ENCODE results near the gene EMID1. TPM values are rescaled to one million over a fixed set of nuclear protein-coding genes. Genes with fewer than 3 reads are reported as not detected.

The EMID1 gene
- total RNA-seq, 1 donor from 2014 or later, result 0.64 TPM

DNA sequence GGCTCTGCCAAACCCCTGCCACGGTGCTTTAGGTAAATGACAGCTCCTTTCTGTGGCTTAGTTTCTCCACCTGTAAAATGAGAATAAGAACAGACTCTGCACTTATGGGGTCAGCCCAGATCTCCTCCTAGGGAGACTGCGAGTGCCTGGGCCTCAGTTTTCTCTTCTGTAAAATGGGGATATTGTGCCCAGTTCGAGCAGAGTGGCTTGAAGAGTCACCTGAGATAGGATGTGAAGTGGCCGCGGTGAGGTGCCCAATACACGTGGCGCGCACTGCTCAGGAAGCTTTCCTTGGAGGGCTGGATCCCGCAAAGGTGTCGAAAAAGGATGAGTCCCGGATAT lies 473 bp upstream of the EMID1 start:
- Histone ChIP-seq H3K27ac (no peak overlapping the region), H3K4me3 (peak overlapping the region; percentile 59 to 64), H3K9me3 (no peaks in the 10 kb centered on the region), H3K27me3 (no peaks in the 10 kb centered on the region), H3K36me3 (no peaks in the 10 kb centered on the region), H3K4me1 (no peaks in the 10 kb centered on the region)
- intact Hi-C loops (cut with DNase I), result no loop called here
- TF ChIP-seq, protein P1, sequence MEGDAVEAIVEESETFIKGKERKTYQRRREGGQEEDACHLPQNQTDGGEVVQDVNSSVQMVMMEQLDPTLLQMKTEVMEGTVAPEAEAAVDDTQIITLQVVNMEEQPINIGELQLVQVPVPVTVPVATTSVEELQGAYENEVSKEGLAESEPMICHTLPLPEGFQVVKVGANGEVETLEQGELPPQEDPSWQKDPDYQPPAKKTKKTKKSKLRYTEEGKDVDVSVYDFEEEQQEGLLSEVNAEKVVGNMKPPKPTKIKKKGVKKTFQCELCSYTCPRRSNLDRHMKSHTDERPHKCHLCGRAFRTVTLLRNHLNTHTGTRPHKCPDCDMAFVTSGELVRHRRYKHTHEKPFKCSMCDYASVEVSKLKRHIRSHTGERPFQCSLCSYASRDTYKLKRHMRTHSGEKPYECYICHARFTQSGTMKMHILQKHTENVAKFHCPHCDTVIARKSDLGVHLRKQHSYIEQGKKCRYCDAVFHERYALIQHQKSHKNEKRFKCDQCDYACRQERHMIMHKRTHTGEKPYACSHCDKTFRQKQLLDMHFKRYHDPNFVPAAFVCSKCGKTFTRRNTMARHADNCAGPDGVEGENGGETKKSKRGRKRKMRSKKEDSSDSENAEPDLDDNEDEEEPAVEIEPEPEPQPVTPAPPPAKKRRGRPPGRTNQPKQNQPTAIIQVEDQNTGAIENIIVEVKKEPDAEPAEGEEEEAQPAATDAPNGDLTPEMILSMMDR (IDR thresholded peaks at IDR 0.05), result no peak
- DNase-seq (ENCODE audit: low spot score in 2 of 2), result no peak

DNA sequence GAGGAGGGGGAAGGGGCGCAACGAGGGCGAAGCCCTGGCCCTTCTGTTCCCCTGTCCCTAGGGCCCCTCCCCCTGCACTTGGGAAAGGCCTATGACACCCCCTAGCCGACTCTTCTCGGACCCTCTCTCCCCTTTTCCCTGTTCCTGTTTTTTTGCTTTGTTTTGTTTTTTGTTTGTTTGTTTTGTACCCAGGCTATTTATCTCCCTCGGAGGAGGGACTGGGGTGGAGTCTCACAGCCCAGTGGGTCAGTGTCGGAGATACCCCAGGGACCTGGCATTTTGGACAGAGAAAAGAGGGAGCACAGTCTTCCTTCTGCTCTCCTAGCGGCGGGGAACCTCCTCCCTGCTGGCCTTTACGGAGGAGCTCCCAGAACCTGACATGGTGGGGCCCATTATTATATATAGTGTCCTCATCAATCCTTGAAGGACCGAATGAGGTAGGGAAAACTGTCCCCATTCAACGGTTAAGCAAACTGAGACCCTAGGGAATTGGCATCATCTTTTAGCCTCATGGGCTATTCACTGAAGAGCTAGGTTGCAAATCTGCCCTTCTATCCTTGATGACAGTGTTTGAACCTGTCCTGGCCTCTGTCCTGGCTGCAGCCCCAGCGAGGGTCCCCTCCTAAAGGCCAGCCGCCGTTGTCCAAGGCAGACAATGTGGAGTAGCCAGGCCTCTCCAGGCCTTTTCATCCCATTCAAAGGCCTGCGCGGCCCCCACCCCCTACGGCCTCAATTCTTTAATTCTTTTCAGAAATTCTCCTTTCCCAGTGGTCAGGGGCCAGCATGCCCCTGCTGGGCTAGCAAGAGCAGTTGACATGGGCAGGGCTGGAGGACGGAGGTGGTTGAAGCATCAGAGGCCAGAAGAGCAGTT lies 911 bp downstream of the EMID1 start:
- Histone ChIP-seq H3K27me3 (no peaks in the 10 kb centered on the region), H3K36me3 (no peaks in the 10 kb centered on the region), H3K4me3 (peak overlapping the region; percentile 59 to 64), H3K9me3 (no peaks in the 10 kb centered on the region), H3K27ac (no peak overlapping the region), H3K4me1 (no peaks in the 10 kb centered on the region)
- intact Hi-C loops (cut with DNase I), result no loop called here
- TF ChIP-seq, protein P1 (IDR thresholded peaks at IDR 0.05), result no peak
- no peak for DNase-seq (ENCODE audit: low spot score in 2 of 2)

DNA sequence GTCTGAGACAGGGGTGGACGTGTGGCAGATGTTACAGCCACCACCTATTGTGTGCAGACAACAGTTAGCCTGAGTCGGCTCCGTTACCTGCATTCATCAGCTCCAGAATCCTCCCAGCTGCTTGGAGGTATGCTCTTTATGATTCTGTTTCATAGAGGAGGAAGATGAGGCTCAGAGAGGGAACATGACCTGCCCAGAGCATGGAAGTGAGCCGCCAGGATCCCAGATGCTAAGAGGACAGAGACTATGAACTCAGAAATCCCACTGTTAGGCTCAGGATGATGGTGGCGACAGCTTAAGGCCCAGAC lies 1.5 kb downstream of the EMID1 start:
- H3K9me3 ChIP-seq, result no peaks in the 10 kb centered on the region
- H3K36me3 ChIP-seq, result no peaks in the 10 kb centered on the region
- H3K27ac ChIP-seq, result no peak overlapping the region
- no peak overlapping the region for H3K4me3 ChIP-seq
- no peak for DNase-seq (ENCODE audit: low spot score in 2 of 2)
- intact Hi-C loops (cut with DNase I), result no loop called here
- no peaks in the 10 kb centered on the region for H3K27me3 ChIP-seq
- H3K4me1 ChIP-seq, result no peaks in the 10 kb centered on the region
- TF ChIP-seq, protein P1 (IDR thresholded peaks at IDR 0.05), result no peak

DNA sequence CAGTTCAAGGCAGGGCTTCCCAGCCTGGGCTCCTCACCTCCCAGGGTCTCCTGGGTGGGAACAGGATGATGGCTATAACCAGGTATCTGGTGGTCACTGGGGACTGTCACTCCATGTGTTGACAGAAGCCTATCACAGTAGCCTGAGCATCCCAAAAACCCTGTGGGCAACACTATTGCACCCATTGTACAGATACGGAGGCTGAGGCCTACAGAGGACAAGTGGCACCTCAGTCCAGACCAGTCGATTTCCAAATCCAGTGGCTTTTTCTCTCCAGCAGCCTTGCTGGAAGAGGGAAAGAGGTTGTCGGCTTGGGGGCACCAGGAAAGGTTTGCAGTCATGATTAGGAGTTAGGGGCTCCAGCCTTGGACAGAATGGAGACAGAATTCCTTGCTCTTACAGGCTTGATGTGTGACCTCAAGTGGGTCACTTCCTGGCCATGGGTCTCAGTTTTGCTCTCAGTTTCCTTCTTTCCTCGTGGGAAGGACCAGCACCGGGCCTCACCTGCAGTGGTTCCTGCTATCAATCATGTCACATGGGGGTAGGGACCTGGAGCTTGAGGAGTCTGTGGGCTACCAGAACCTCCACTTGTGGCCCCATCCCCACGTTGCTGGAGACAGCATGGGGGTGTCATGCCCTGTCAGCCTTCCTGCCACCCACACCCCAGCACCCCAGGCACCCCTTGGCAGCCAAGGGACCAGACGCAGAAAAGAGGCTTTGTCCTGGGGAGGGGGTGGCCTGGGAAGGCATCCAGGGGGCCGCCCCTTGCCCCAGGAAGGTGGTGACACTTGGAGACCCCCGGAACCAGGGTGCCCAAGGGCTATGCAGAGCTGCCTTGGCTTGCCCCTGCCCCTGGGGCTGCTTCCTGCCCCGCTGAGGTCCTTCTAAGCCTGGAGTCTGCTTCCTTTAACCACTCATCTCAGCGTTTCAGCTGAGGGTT lies 2.1 kb downstream of the EMID1 start:
- no peaks in the 10 kb centered on the region for H3K36me3 ChIP-seq
- no peaks in the 10 kb centered on the region for H3K27me3 ChIP-seq
- no peaks in the 10 kb centered on the region for H3K4me1 ChIP-seq
- intact Hi-C loops (cut with DNase I), result no loop called here
- no peak overlapping the region for H3K4me3 ChIP-seq
- no peaks in the 10 kb centered on the region for H3K9me3 ChIP-seq
- TF ChIP-seq, protein P1 (IDR thresholded peaks at IDR 0.05), result no peak
- DNase-seq (ENCODE audit: low spot score in 2 of 2), result no peak
- H3K27ac ChIP-seq, result no peak overlapping the region

DNA sequence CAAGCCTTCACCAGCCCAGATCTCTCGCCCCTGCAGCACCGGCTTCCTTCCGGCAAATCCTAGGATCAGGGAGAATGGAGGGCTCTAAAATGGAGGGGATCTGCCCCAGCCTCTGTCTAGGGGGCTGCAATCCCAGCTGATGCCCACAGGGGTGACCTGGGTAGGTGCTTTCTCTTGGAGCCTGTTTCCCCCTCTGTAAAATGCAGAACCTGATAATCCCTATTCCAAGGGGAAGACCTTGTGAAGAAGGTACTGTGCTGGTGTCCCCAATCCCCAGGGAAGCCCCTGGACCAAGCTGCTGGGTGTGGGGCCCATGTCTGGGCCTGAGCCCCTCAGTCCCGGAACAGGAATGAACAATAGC lies 2.8 kb downstream of the EMID1 start:
- intact Hi-C loops (cut with DNase I), result no loop called here
- no peak for DNase-seq (ENCODE audit: low spot score in 2 of 2)
- TF ChIP-seq, protein P1 (IDR thresholded peaks at IDR 0.05), result no peak
- no peaks in the 10 kb centered on the region for H3K36me3 ChIP-seq
- H3K4me1 ChIP-seq, result no peaks in the 10 kb centered on the region
- H3K27me3 ChIP-seq, result no peaks in the 10 kb centered on the region
- H3K9me3 ChIP-seq, result no peaks in the 10 kb centered on the region
- no peak overlapping the region for H3K27ac ChIP-seq
- H3K4me3 ChIP-seq, result no peak overlapping the region
